Measurements from ENCODE around the gene OR52I1. TPM values are rescaled to one million over a fixed set of nuclear protein-coding genes. Genes with fewer than 3 reads are reported as not detected.

The OR52I1 gene
- total RNA-seq, 2 donors from 2014 or later, result not detected

DNA sequence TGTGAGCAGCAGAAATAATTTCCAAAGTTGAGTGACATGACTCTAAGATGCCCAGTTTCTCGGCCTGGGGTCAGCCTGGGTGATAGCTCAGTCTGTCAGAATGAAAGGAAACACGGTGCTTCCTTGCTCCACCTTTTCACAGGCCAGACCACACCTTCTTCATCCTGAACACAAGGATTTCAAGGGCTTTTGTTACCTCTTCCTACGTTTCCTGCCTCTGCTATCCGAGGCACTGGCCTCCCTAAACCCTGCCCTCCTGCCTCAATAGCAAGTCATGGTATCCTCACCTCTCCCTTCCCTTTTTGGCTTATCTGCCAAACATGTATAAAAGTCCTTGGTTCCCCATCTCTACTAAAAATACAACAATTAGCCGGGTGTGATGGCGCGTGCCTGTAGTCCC is 48.2 kb downstream of the OR52I1 start:
- no peaks in the 10 kb centered on the region for H3K9me3 ChIP-seq
- H3K4me1 ChIP-seq (ENCODE audit: control insufficient read depth in 1 of 2, low read depth in 2 of 2), result no peaks in the 10 kb centered on the region
- H3K36me3 ChIP-seq, result no peaks in the 10 kb centered on the region
- DNase-seq (ENCODE audit: low spot score) (no peak), ATAC-seq (ENCODE audit: insufficient number of reproducible peaks, low FRiP score, low read depth) (no peak)
- no peaks in the 10 kb centered on the region for H3K27me3 ChIP-seq (replicated peaks; ENCODE audit: insufficient read depth)
- H3K27ac ChIP-seq, result no peak overlapping the region
- H3K4me3 ChIP-seq, result no peak overlapping the region
- TF ChIP-seq, protein P1, sequence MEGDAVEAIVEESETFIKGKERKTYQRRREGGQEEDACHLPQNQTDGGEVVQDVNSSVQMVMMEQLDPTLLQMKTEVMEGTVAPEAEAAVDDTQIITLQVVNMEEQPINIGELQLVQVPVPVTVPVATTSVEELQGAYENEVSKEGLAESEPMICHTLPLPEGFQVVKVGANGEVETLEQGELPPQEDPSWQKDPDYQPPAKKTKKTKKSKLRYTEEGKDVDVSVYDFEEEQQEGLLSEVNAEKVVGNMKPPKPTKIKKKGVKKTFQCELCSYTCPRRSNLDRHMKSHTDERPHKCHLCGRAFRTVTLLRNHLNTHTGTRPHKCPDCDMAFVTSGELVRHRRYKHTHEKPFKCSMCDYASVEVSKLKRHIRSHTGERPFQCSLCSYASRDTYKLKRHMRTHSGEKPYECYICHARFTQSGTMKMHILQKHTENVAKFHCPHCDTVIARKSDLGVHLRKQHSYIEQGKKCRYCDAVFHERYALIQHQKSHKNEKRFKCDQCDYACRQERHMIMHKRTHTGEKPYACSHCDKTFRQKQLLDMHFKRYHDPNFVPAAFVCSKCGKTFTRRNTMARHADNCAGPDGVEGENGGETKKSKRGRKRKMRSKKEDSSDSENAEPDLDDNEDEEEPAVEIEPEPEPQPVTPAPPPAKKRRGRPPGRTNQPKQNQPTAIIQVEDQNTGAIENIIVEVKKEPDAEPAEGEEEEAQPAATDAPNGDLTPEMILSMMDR (IDR thresholded peaks at IDR 0.05), result no peak

DNA sequence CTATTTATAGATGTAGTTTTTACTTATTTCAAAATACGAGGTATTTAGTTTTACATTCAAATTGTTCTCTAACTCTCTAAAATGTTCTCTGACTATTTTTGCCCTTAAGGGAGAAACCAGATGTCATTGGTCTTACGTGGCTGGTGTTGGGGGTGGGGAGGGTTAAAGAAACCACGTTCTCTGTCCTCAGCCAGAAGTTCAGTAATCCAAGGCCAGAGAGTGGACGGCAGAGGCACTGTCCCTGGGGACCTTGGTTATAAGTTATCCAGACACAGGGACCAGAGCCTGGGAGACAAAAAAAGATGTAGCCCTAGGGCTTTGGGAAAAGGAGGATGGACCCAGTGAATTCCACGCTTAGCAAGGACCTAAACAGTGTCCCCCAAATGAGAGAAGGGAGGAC is 49.2 kb downstream of the OR52I1 start:
- Histone ChIP-seq H3K9me3 (no peaks in the 10 kb centered on the region), H3K27ac (no peak overlapping the region), H3K4me1 (ENCODE audit: control insufficient read depth in 1 of 2, low read depth in 2 of 2) (no peaks in the 10 kb centered on the region), H3K27me3 (replicated peaks; ENCODE audit: insufficient read depth) (no peaks in the 10 kb centered on the region), H3K4me3 (no peak overlapping the region), H3K36me3 (no peaks in the 10 kb centered on the region)
- DNase-seq (ENCODE audit: low spot score), result no peak
- TF ChIP-seq, protein P1 (IDR thresholded peaks at IDR 0.05), result no peak
- ATAC-seq (ENCODE audit: insufficient number of reproducible peaks, low FRiP score, low read depth), result no peak

- H3K9me3 ChIP-seq, result no peaks in the 10 kb centered on the region
- no peak within 1 kb of the TSS for H3K27ac ChIP-seq
- TF ChIP-seq, protein P1 (IDR thresholded peaks at IDR 0.05), result no peak
- no peak within 1 kb of the TSS for H3K4me3 ChIP-seq
- no peak for ATAC-seq (ENCODE audit: insufficient number of reproducible peaks, low FRiP score, low read depth)
- no peaks in the 10 kb centered on the region for H3K36me3 ChIP-seq
- no peak for DNase-seq (ENCODE audit: low spot score)
- H3K4me1 ChIP-seq (ENCODE audit: control insufficient read depth in 1 of 2, low read depth in 2 of 2), result no peaks in the 10 kb centered on the region
- H3K27me3 ChIP-seq (replicated peaks; ENCODE audit: insufficient read depth), result no peaks in the 10 kb centered on the region
Observed at GRCh38 chr11:4643682-4644081, 49.8 kb downstream of the OR52I1 start, which contains the start of gene OR51E1. TSS of gene OR51E1 (plus strand) at chr11:4643982. CDS start at chr11:4652527, 8,545 bp downstream.

GRCh38 chr11:4644233-4644632 is 50.4 kb downstream of the OR52I1 start:
- H3K36me3 ChIP-seq, result no peaks in the 10 kb centered on the region
- H3K4me3 ChIP-seq, result no peak overlapping the region
- DNase-seq (ENCODE audit: low spot score) (no peak), ATAC-seq (ENCODE audit: insufficient number of reproducible peaks, low FRiP score, low read depth) (no peak)
- no peaks in the 10 kb centered on the region for H3K4me1 ChIP-seq (ENCODE audit: control insufficient read depth in 1 of 2, low read depth in 2 of 2)
- H3K9me3 ChIP-seq, result no peaks in the 10 kb centered on the region
- H3K27ac ChIP-seq, result no peak overlapping the region
- TF ChIP-seq, protein P1 (IDR thresholded peaks at IDR 0.05), result no peak
- no peaks in the 10 kb centered on the region for H3K27me3 ChIP-seq (replicated peaks; ENCODE audit: insufficient read depth)

Other genes with a start within 250 kb of the OR52I1 start
- gene OR52B4, start 225.7 kb upstream of the OR52I1 start, total RNA-seq, result not detected
- gene TRIM21, start 200.3 kb upstream of the OR52I1 start, total RNA-seq, result 10 to 100 TPM in 1 of 2 donors, 1 to 10 TPM in 1; 9.9 to 29.8 TPM
- not detected for gene OR52K2, start 144.7 kb upstream of the OR52I1 start, total RNA-seq
- gene OR52K1, start 111.4 kb upstream of the OR52I1 start, total RNA-seq, result not detected
- gene OR52M1, start 48.8 kb upstream of the OR52I1 start, total RNA-seq, result not detected
- not detected for gene OR52I2, start 12.3 kb upstream of the OR52I1 start, total RNA-seq
- 10 to 100 TPM; 16.0 to 25.4 TPM for gene TRIM68, start 14.2 kb downstream of the OR52I1 start, total RNA-seq
- gene OR51D1, start 43.4 kb downstream of the OR52I1 start, total RNA-seq, result not detected
- gene OR51E1, start 49.9 kb downstream of the OR52I1 start, total RNA-seq, result under 1 TPM in 1 of 2 donors, not detected in 1; 0.21 TPM
- gene OR51E2, start 103.8 kb downstream of the OR52I1 start, total RNA-seq, result not detected
- not detected for gene MMP26, start 110.7 kb downstream of the OR52I1 start, total RNA-seq
- gene OR51F1, start 175.9 kb downstream of the OR52I1 start, total RNA-seq, result not detected
- gene OR52R1, start 210.3 kb downstream of the OR52I1 start, total RNA-seq, result not detected
- not detected for gene OR51F2, start 227.3 kb downstream of the OR52I1 start, total RNA-seq